Cardiac atrium fibroblast (primary cell): ENCODE data around the gene BMPR2. TPM values are rescaled to one million over a fixed set of nuclear protein-coding genes. Genes with fewer than 3 reads are reported as not detected.

ENCODE experiments used
- total RNA-seq: library from RNA; depleted of rRNA; stranded (reverse); fragments of >200 nt; gene quantifications from 2 replicates; pipeline ENCODE4 v1.2.3, GENCODE V29; 2015

Gene BMPR2
- 20.9 and 31.4 TPM in 2 replicates for total RNA-seq

DNA sequence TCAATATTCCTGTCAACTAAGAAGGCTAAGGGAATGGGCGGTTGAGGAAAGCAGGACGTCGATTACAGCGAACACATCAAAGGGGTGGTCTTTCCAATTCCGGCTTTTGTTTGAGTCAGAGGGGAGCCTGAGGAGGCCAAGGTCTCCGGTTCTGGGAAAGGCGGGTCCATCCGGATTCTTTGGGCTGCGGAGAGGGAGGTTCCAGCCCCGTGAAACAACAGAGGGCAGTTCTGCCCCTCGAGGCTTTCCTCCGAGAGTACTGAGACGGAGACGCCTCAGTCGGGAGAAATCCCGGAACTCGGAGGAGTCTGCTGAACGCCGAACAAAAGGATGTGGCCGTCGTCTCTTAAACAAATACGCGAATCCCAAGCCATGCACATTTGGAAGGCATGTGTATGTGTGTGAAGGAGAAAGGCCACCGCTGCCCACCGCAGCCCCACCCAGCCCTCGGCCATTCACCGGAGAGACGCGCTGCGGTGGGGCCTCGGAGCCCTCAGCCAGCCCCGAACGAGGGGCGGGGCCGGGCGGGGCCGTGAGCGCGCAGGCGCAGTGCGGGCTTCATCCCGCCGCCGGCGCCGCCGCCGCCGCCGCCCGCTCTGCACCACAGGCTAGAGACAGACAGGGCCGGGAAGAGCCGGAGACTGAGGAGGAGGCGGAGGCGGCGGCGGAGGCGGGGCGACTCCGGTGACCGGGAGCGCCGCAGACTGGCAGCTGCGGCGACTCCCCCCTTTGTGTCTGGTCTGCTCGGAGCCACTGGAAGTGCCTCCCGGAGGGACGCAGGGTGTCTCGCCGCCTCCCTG lies at the start of gene BMPR2:
TSS of gene BMPR2 (plus strand) at position 719 of the 800 bp plus-strand sequence. CDS start 1,148 bp downstream, outside the sequence.

Other genes starting within 250 kb of the BMPR2 start
- 75.1 and 98.5 TPM in 2 replicates for gene SUMO1, start 137.7 kb upstream of the BMPR2 start, total RNA-seq
- gene NOP58, start 110.6 kb upstream of the BMPR2 start, total RNA-seq, result 62.6 and 71.1 TPM in 2 replicates